ENCODE results near the gene ZNF423.

ZNF423 gene

DNA sequence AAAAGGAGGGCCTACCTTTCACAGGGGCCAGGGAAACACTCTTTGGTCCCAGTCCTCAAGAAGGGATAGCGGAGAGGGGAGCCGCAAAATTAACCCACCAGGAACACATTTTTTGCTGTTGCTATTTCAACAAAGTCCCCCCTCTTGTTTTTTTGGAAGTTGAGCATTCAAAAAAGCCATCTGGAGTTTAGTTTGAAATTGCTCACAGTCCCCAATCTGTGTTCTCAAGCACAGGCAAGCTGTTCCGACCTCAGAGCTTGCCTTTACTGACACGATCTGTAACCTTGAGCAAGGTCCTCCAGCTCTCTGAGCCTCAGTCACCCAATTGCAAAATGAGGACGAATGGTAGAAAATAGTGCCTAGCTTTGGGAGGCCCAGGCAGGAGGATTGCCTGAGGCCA lies 131.1 kb downstream of the ZNF423 start:
- DNase-seq (ENCODE audit: low read depth) = no peak

- no peak for DNase-seq (ENCODE audit: low read depth)
Measured at GRCh38 chr16:49723310-49723709, 132.6 kb downstream of the ZNF423 start.

GRCh38 chr16:49720225-49720624 lies 135.7 kb downstream of the ZNF423 start:
- no peak for DNase-seq (ENCODE audit: low read depth)

DNA sequence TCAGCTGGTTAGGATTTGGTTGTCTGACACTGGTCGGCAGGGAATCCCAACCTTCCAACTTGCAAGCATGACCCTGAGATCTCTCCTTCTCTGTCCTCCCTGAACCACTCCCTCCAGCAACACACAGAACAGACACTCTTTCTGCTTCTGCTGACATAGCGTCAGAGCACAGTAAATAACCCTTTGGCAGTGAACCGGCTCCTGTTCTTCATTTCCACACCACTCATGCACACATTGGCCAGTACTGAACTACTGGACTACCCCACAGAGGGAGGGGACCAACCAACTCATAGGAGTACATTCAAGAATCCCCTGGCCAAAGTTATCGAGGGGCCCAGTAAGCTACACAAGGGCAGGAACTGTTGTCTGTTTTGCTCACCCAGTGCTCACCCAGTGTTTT lies 138.2 kb downstream of the ZNF423 start:
- DNase-seq (ENCODE audit: low read depth) = no peak

DNA sequence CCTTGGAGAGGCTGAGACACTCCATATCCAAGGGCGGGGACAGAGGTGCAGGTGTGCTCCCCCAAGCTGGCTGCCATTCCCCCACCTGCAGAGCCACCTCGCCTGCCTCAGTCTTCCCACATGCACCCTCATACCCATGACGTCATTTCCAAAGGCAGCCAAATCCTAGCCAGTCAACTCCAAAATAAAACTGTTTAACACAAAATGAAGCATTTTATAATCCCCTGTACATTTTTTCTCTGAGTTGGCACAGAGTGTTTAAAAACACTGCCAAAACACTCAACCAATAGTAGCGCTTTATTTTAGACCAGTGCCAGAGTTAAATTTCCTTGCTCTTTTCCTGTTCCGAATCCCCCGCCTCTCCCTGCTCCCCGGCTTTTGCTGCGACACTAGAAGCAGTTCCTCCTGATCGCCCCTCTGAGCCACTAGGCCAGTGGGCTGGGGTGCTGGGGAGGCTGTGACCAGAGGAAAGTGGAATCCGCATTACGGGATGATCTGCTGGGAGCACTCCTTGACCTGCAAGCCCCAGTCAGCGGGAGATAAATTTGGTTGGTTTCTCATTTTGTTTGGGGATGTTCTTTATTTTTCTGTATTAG lies 139.5 kb downstream of the ZNF423 start:
- no peak for DNase-seq (ENCODE audit: low read depth)

GRCh38 chr16:49713770-49714169 lies 142.1 kb downstream of the ZNF423 start:
- no peak for DNase-seq (ENCODE audit: low read depth)

- DNase-seq (ENCODE audit: low read depth) = no peak
Measured at GRCh38 chr16:49712542-49712941, 143.4 kb downstream of the ZNF423 start.

DNA sequence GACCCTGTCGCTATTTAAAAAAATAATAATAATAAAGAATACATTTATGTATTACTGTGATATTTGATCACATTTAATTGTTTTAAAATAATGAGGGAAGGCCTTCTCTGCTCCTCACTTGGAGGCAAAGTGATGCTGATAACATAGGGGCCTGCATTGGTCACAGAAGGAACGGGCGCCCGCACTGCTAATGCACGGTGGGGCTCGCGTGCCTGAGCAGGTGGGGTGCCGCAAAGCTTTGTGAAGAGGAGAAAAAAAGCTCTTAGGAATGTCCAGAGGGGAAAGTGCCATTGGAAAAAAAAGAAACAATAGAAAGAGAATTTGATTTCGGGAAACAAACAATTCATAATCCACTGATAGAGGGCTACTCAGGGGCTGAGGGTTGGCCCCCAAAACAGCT lies 143.8 kb downstream of the ZNF423 start:
- DNase-seq (ENCODE audit: low read depth) = no peak

DNA sequence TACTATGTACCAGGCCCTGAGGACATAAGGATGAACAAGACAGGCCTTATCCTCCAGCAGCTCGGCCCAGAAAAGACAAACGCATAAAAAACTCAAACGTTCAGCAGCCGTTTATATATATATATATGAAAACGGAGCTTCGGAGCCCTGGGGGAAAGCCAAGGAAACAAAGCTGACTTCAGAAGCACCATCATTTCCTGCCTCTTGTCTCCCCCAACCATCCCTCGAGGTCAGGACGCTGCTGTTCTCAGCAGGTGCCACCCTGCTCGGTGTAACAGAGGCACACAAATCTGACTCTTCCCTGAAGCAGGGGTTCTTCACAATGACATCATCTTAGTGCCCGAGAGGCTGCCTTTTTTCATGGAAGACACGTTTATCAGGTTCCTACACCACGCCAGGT lies 146.9 kb downstream of the ZNF423 start:
- DNase-seq (ENCODE audit: low read depth) = no peak

DNA sequence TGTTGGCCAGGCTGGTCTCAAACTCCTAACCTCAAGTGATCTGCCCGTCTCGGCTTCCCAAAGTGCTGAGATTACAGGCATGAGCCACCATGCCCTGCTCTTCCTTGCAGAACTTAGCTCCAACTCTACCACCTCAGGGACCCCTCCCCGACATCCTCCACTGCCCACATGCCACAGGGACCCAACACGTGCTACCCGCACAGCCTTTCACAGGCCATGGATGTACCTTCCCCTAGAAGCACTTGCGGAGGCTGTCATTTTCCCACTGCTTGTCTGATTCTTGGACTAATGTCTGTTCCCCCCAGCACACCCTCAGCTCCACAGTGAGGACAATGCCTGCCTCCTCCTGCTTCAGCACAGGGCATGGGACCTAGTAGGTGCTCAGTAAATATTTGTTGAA lies 147.4 kb downstream of the ZNF423 start:
- DNase-seq (ENCODE audit: low read depth) = no peak

DNA sequence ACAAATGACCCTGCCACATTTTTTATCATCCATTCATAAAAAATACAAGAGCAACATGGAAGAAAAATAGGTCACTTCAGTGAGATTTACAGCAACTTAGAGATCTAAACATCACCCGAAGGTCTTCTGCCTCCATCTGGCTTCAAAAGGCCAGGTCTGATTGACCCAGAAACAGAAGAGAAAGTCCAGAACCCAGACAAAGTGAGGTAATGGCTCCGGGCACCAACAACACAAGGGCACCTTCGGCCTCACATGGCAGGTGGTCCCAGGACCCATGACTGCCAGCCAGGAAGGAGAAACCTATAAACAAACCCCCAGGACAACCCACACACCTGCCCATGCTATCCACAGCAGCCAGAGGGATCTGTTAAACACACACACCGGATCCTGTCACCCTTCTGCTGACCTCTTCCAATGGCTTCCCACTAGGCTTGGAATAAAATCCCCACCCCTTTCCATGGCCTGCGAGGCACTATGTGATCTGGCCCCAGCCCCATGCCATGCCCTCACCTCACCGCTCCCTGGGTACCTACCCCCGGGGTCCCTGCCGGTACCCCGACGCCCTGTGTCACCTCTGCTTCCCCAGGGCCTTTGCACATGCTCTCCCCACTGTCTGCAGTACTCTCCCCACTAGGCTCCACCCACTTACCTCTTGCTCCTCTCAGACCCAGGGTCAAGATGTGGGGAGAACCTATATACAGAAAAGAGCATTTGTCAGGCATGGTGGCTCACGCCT lies 149.1 kb downstream of the ZNF423 start:
- no peak for DNase-seq (ENCODE audit: low read depth)

- no peak for DNase-seq (ENCODE audit: low read depth)
Measured at GRCh38 chr16:49704586-49705155, 151.2 kb downstream of the ZNF423 start.

DNA sequence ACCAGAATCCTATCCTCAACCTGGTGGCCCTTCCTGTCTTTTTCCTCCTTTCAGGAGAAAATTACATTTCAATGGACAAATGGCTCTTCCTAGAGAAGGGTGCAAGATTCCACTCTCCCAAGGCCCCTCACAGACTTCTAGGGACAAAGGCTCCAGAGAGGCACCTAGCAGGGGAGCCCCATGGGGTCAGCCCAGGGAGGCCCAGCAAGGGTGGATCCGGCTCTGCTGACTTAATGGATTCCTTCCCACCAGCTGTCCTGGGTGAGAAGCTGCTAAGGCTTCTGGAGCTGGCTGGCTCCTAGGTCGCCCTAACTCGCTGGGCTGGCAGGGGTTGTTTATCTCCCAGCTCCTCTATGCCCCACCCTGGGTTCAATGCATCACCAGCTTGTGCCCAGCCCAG lies 152.4 kb downstream of the ZNF423 start:
- no peak for DNase-seq (ENCODE audit: low read depth)

- peak; percentile 16 for DNase-seq (ENCODE audit: low read depth)
Measured at GRCh38 chr16:49701789-49702494, 154.0 kb downstream of the ZNF423 start.

- DNase-seq (ENCODE audit: low read depth) = no peak
Measured at GRCh38 chr16:49701065-49701685, 154.7 kb downstream of the ZNF423 start.

GRCh38 chr16:49700251-49701064 lies 155.5 kb downstream of the ZNF423 start:
- peak; percentile 6 for DNase-seq (ENCODE audit: low read depth)

DNA sequence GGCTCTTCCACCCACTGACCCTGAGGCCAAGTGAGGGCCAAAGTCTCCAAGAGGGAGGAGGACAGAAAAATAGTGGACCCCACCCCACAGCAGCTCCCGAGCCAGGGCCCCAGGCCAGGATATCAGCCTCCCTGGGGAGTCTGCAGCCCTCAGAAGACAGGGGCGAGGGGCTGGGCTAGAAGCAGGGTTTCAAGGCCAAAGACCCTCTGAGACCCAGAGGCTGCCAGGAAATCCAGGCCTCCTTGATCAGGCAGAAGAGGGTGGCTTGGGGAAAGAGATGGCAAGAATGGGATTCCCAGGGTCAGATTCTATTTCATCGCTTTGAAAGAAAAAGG lies 156.1 kb downstream of the ZNF423 start:
- DNase-seq (ENCODE audit: low read depth) = no peak

DNA sequence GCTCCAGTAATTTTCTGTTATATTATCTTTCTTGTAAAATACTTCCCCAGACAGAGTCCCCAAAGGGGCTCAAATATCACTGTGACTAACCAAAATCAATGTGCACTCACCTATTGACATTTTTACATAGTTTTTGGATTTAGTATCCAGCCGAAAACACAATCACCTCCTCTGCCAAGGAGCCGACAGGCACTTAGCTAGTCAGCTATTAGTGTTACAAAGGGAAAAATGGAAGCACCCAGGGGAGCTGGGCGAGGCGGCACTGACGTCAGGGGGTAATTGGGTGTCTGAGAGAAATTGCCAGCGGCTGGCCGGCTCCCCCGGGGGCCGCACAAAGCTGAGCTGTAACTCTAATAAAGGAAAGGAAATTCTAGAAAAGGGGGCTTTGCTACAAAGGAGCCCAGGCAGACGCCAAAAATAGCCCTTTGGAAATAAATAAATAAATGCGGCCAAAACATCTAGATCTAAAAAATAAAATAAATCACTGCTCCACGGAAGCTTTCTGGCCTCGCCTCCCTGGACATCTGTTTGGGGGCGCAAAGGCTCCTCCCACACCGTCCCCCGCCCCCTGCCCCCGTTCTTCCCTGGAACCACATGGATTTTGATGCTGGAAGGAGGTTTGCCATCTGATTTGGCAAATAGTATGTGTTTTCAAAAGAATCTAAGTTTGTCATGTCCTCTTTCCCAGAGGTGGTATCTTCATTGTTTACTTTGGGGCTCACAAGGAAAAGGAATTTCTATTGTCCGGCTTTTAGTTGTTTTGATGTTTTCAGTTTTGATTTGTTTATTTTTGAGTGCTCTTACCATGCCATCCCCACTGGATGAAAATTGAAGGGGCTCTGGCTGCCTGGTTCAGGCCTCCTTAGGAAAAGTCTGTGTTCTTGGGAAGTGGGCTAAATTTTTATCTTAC lies 156.7 kb downstream of the ZNF423 start:
- DNase-seq (ENCODE audit: low read depth) = peak; percentile 55

GRCh38 chr16:49698453-49698815 lies 157.5 kb downstream of the ZNF423 start:
- no peak for DNase-seq (ENCODE audit: low read depth)

DNA sequence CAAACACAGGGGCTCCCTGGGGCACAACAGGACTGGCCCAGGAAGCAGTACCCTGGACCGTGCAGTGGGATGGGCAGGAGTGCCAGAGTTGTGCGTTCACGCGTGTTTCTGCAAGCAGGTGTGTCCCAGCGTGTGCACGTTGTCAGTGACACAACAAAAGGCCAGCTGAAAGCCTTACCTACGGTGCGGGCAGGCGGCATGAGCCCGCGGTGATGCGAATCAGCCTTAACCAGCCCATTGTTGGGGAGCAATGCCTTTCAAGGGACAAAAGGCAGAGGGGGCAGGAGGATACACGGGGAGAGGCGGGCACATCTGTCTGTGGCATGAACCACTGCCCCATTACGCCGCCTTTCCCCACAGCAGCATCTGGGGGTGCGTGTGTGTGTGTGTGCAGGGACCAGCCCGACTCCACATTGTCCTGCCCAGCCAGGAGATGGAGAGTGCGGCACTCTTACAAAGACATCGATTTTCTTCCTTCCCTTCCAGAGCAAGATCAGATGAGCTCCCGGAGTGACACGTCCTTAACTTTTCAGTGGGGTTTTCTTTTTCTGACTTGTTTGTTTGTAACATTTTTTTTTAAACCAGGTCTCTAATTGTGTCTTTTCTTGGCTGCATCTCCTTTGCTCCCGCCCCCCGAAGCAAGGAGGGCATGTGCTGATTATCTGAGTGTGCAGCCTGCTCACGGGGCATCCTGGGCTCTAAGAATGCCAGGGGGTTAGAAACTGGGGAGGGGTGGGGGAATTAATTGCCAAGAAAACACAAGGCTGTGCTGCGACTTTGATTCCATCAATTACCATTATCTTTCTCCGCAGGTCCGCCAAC lies 158.1 kb downstream of the ZNF423 start:
- no peak for DNase-seq (ENCODE audit: low read depth)

Data from stromal cell of bone marrow (primary cell).